GM08714 (cell line): Measurements from ENCODE around the gene MAMDC4.

Source experiments
- H3K4me3 ChIP-seq: fragments of 200-500 bp; sonication (Bioruptor generic); 2 replicates; pipeline ENCODE4 v1.5.1; 2014; ENCODE audit warnings: mild to moderate bottlenecking, low read length, inconsistent platforms
- ZNF274 ChIP-seq: IDR thresholded peaks from 2 replicates; pipeline ENCODE4 v1.6.1; 2012; ENCODE audit warnings: mild to moderate bottlenecking, low read depth, low read length

MAMDC4 gene

DNA sequence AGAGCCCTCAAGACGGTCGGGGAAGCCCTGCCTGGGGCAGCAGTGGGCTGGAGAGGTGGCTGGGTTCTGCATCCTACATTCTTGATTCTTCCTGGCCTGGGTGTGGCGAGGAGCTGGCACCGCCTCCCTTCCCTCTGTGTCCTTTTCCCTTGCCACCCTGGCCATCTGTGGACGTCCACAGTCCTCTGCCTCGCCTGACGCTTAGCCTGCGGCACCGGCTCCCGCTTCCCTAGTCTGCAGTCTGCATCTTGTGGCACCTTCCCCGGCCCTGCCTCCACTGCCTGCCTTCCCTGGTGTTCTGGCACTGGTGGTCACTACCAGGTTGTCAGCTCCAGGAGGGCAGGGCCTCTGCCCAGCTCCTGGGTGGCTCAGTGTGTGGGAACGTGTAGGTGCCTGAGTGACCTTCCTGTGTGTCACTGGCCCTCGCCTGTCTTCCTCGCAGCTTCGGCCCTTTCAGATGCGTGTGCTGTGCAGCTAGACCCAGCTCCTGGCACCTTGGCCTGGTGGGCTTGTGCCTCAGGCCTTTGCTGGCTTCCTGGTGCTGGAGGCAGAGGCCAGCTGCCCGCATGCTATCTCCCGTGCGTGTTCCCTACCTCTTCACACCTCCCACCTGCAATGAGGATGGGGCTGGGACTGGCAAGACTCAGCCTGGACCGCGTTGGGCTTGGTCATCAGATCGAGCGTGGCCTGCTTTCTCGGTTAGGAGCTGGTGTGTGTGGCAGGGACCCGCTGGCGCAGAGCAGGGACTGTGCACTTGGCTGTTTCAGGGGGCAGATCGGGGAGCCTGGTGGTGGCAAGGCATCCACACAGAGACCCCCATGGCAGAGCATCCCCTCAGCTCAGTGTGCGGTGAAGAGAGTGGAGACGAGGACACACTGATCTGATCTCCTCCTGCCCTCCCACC lies 55.1 kb downstream of the MAMDC4 start:
- no peak for TF ChIP-seq ZNF274
- no peak overlapping the region for H3K4me3 ChIP-seq
